Amniotic epithelial cell (primary cell): Measurements from ENCODE around the gene IFRD2.
"Not testable (repeated sequence)": the region's sequence is repeated elsewhere in the genome, so short reads cannot be mapped to it uniquely, and the experiment has no call there.

ENCODE experiments used
- DNase-seq: peaks from one replicate; pipeline ENCODE4 v3.0.0-alpha.2; 2010; ENCODE audit warnings: low read depth

Gene IFRD2

GRCh38 chr3:50324351-50325112 is 32.3 kb upstream of the IFRD2 start:
- DNase-seq, result peak; percentile 52

DNA sequence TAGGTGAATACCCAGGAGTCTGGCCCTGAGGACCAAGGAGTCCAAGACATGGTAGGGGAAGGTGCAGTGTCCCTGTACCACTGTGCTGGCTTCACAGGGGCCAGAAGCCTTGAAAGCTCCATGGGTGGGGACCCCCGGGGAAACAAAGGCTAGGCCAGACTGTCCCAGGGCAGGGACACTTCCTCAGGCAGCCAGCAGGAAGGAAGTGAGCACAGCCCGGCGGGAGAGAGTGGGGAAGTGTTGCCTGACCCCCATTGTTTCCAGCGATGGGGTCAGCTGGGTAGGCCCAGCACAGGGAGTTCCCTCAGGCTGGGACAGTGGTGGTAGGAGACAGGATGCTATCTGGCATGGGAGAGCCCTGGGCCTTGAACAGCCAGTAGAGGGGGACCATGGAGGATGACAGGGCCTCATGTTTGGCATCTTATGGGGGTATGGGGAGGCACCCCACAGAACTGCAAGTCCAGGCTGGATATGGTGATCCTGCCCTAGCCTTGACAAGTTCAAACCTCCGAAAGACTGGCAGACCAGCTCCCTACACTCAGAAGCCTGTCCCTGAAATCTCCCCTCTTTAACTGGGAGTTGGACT is 31.5 kb upstream of the IFRD2 start:
- no peak for DNase-seq

- DNase-seq, result no peak
Observed at GRCh38 chr3:50323092-50323600, 30.9 kb upstream of the IFRD2 start.

- DNase-seq, result no peak
Observed at GRCh38 chr3:50322386-50323091, 30.3 kb upstream of the IFRD2 start, which contains the start of gene HYAL2. Gene HYAL2 (minus strand): TSS chr3:50322745. CDS start chr3:50320489, 2,256 bp downstream.

- no peak for DNase-seq
Observed at GRCh38 chr3:50322115-50322385, 29.8 kb upstream of the IFRD2 start.

DNA sequence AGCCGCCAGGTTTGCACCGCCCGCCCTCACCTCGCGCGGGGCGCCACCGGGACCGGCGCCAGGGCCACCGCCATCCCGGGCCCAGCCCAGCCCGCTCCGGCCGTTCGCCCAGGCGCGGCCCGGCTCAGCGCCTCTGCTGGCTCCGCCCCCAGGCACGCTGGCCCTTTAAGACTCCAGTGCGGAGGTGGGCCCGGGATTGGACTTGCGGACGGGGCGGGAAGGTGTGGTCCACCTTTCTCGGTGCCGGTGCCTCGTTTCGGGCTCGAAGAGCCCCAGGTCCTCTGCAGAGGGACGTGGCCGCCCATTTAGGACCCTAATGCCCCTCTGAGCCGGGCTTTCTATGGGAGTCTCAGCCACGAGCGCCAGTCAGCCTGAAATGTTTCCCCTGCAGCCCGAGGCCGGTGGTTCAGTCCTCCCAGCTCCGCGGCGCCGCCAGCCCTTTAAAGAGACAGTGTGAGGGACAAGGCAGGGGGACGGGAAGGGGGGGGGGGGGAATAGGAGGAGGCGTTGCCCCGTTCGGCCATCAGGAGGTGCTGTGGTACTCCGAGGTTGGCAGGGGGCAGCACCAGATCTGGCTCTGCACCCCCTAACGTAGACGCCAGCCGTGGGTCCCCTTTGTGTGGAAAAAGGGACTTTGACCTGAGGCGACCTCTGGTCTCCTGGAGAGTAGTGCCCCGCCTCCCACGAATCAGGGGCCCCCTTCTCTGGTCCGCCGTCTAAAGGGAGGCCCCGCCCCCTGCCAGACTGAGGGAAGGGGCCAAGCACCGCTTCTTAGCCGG is 29.3 kb upstream of the IFRD2 start:
- DNase-seq, result peak; percentile 84

DNA sequence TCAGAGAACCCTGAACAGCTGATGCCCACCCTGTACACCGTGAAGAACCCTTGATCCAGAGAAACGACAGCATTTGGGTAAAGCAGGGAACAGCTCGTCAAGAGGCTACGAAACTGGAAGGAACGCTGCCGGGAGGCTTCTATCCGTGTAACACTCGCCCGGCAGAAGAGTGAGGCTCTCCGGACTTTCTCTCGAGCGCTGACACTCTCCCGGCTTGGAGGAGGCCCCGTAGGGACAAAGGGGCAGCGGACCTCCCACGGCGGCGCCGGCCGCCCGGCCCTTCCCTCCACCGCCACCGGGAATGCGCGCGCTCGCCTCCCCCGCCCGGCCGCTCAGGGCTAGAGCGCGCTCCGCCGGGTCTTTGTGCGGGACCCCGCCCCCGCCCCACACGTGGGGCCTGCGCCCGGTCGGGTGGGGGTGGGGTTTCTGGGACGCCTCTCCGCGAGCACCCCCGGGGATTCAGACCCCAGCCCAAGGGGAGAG is 28.7 kb upstream of the IFRD2 start:
- peak; percentile 61 for DNase-seq

DNA sequence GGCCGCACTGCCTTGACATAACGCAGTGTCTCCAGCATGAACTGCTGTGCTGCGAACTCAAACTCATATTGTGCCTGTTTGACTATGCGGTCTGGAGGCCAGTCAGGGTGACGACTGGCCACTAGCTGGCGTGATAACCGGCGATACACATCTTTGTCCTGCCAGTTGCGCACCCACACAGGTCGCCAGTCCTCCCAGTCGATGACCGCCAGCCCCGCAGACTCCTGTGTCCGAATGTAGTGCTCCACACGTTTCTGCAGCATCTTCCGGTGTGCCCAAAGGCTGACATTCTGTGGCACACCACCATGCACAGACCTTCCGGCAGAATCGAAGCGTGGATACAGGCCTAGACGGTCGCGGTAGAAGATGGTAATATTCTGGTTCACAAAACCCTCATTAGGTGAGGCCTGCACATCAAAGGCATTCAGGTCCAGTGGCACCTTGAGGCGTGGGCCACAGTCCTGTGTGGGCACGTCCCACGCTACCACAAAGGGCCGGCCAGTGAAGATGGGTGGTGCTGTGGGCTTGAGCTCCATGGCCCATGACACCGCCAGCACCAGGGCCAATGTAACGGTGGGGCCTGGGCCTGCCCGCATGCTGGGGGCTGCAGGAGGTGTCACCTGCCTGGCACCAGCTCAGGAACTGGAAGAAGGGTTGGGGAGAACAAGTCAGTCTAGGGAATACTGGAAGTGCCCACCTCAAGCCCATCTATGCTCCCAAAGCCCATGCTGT is 27.8 kb upstream of the IFRD2 start:
- no peak for DNase-seq

DNA sequence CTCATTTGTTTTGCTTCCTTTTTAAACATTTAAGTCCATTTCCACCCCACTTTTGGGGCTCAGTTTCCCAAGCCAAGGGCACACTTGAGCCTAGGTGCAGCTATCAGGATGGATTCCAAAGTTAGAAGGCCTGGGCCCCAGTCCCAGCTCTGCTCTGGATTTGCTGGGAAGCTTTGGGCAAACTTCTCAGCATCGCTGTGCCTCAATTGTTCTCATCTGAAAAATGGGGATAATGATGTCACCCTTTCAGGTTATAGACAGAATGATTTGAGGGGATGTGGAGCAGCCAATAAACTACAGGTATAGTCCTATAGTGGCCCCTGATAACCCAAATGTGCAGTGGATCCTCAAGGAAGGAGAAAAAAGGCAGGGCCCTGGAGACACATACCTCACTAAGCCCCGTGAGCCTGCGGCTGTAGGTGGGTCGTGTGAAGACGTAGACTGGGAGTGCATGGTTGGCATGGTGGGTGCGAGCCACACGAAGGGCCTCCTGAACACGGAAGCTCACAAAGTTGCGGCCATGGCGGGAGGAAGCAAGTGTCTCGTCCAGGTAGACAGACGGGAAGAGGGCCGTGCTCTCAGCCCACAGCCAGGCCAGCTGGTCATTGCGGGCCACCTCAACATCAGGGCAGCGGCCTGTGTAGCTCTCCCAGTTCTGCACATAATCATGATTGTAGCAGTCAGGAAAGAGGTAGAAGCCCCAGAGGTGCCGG is 27.1 kb upstream of the IFRD2 start:
- DNase-seq, result no peak

DNA sequence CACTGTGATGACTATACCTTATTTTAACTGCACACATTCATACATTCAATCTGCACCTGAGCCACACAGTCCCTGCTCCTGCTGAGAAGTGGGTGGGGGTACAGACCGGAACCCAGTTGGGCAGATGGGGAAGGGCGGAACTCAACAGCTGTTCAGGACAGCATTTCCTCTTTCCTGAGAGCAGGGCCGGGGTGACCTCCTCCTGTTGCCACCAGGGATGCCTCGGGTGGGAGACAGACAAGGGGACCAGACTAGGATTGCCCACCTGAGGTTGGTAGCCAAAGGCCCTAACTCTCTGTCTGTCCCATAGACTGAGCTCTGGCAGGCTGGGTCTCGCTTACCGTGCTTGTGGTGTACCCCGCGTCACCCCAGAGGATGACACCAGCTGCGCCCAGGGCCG is 26.4 kb upstream of the IFRD2 start:
- no peak for DNase-seq

DNA sequence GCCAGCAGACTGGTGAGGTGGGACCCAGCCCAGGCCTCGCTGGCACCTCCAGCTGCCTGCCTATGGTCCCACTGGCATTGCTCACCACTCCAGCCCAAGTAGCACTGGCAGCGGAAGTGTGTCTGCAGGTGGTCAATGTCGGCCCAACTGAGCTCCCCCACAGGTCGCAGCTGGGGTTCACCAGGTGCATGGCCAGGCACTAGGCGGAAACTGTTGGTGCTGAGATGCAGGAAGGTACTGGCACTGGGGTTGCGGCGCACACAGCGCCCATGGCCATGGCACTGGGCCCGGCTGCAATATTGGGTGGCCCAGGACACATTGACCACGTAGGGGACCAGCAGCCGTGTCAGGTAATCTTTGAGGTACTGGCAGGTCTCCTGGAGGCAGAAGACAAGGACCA is 25.9 kb upstream of the IFRD2 start:
- DNase-seq, result no peak

DNA sequence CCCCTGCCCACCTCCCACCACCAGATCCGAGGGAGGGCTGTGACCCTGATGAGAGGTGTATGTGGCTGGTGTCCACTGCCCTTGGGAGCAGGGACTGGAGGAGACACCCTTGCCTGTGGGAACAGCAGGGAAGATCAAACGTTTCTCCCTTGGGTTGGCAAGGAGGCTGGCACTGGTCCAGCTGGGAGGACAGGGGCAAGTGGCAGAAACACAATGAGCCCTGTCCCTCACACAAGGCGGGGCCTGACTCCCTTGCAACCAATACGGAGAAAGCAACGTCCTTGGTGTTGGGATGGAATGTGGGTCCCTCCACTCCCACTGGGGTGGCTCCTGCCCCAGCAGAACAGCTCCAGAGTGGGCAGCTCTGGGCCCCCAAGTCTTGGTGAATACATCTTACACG is 25.1 kb upstream of the IFRD2 start:
- DNase-seq, result no peak

DNA sequence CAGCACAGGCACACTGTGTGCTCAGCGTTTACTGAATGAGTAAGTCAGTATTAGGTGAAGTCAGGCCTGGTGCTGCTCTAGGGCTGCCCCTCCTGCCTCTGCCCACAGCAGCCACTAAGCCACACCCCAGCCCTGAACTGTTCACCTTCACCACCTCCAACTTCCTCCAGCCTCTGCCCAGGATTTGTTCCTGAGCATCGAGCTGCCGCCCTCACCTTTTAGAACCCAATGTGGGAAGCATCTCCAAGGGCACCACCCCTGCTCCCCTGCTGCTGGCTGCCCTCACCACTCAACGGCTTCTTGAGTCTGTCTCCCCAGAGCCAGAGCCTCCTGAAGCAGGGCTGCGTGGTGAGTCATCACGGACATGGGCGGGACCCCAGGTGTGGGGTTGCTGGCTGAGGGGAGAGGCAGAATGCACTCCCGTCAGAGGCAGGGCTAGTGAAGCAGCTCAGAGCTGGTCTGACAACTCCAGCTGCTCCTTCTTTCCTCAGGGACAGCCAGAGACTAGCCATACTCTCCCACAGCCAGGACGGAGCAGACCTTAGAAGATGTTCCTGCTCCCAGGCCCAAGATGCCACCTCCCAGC is 24.5 kb upstream of the IFRD2 start:
- DNase-seq, result peak; percentile 67

DNA sequence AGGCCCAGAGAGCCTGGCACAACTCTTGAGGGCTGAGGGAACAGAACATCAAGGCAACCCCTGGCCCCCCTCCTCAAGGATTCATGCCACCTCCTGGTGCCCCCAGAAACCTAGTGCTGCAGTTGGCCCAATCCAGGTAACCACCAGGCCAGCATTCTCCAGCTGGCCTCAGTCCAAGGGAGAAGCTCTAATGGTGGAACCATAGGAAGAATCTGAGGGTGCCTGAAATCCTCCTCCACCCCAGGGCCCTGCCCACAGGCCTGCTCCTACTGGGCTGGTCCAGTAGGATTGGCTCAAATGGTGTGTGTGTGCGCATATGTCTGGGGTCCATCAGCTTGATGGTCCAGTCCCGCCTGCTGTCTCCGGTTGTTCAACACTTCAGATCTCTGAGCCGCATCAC is 22.6 kb upstream of the IFRD2 start:
- no peak for DNase-seq

- no peak for DNase-seq
Observed at GRCh38 chr3:50314342-50314741, 22.1 kb upstream of the IFRD2 start.

GRCh38 chr3:50312041-50312440 is 19.8 kb upstream of the IFRD2 start:
- DNase-seq, result not testable (repeated sequence)

DNA sequence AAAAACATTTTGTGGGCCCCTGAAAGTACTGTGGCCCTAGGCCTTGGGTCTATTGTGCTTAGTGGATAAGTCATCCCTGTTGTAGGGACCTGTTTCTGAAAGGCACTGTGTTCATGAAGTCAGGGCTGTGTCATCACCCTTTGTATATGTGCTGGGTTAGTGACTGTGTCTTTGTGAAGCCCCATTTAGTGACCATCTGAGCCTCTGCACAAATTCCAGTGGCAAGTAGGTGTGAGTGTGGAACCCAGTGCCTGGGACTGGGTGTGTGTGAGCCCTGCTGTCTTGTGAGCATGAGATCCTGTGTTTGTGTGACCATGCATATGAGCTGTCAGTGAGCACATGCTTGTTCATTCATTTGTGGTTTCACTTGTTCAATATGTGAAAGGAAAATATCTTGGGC is 12.4 kb upstream of the IFRD2 start:
- DNase-seq, result no peak

DNA sequence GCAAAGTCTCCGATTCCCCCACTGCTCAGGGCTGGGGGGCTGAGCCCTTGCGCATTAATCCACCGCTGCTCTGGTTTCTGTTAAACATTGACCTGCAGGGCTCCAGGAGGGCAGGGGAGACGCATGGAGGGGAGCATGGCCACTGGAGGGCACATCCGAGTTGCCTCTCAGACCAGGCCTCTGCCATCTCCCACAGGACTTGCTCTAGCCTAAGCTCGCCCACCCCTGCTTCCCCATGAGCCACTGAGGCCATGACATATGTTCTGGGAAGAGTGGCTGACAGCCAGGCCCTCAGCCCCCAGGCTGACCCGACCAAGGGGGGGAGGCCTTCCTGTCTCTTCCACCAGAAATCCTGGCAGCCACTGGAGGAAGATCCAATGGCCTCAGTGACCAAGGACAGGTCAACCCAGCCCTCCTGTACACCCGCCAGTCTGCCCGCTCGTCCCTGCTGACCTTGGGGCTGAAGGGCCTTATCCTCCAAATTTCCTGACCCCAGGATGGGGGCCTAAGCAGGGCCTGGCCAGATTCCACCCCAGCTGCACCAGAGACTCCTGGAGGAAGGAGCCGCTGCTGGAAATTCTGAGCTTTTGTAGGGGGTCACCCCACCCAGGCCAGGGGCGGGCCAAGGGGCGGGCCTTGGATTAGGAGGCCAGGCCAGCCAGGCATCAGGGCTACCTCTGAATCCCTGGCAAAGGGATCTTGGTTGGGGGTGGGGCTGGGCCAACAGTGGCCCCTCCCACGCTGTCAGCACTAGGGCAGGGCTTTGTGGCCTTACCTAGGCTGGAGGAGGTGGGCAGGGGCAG is 11.0 kb upstream of the IFRD2 start, which contains the start of gene HYAL1:
TSS of gene HYAL1 (minus strand) at position 562 of the 803 bp plus-strand sequence. CDS start 618 bp downstream, outside the sequence.
- DNase-seq, result peak; percentile 23
